CMK (cell line): ENCODE data around the gene VDR.

Experiments used
- DNase-seq: peaks from one replicate; pipeline ENCODE4 v3.0.0-alpha.2; 2010; ENCODE audit warnings: low read depth

VDR gene

DNA sequence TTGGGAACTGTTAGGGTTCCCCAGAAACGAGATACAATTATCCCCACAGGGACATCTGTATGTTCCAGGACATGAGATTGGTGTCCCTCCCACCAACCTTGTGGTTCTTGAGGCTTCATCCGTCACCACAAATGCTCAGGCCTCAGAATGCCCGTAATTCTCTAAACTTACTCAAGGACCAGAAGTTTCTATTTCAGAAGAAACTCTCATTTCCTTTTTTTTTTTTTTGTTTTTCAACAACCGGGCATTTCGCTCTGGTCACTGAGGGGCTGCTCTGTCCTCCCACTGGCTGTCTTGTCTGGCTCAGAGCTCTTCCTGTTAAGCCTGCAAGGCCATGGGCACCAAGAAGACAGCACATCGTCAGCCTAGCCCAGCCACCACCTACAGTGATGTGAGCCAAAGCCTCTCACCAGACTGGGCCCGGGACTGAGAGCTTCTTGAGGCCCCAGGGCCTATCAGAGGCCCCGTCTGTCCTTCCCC is 36.2 kb downstream of the VDR start:
- peak; percentile 52 for DNase-seq

DNA sequence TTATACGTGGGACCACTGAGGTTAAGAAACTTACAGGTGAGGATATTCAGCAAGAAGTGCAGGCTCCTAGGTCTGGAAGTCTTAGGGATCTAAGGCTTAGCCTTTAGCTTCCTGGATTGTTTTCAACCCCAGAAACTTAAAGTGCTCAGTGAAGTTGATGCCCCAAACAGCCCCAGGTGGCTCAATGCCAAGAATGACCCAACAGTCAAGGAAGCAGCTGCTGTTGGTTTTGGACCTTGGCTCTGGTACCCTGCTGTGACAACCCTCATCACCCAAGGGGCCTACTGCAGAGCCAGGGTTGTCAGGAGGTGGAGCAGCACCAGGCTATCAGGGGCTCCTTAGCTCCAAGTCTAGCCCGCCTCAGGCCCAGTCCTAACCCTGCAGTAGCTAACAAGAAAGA is 36.8 kb downstream of the VDR start:
- no peak for DNase-seq

DNA sequence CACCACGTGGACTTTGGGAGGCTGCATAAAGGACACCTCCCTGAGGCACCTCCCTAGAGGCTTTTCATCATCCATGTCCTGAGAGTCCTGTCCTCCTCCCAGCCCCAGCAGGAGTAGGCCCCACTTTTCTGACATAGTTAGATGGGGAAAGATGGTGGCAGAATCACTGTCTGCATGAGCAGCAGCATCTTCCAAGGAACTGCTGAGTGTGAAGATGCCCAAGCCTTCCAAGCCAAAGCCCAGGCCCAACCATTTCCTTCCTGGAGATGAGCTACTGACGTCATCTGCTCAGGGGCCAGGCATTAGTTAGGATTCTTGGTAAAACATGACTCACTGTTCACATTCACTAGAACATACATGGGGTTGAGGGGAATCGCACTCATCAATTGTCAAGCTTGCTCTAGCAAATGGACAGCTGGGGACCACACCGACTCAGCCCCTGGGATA is 37.3 kb downstream of the VDR start:
- DNase-seq: no peak

DNA sequence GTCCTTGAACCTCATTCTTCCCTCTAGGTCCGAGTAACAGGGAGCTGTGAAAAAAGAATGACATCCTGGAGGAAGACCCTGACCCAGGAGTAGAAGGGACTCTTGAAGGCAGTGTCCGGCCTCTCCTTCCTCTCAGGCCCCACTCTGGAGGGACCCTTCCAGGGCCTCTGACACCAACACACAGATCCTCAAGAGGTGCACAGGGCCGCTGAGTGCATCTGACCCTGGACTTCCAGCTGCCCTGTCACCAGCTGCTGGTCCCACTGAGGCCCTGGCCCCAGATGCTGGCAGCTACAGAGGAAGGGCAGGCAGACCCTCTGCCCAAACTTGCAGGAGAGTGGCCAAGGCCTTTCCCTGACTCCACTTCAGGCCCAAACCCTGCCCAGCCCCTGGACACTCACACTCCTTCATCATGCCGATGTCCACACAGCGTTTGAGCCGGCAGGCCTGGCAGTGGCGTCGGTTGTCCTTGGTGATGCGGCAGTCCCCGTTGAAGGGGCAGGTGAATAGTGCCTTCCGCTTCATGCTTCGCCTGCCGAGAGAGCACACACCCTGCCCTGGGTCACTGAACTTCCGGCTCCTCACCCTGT is 40.1 kb downstream of the VDR start:
- no peak for DNase-seq

DNA sequence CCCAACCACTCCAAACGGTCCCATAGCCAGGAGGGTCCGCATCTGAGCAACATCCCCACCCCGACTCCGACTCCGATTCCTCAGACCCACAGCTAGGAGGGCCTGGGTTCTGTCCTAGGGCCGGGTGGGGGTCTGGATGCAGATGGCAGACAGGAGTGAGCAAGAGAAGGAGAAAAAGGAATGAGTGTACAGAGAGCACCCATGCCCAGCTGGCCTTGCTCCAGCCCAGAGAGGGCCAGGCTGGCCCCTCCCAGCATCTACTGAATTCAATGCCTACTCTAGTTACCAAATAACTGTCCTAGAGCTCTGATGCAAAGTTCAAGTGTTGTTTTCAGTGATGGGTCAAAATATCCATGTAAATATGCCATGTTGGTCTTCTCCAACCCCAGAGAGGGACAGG is 40.8 kb downstream of the VDR start:
- DNase-seq: no peak

DNA sequence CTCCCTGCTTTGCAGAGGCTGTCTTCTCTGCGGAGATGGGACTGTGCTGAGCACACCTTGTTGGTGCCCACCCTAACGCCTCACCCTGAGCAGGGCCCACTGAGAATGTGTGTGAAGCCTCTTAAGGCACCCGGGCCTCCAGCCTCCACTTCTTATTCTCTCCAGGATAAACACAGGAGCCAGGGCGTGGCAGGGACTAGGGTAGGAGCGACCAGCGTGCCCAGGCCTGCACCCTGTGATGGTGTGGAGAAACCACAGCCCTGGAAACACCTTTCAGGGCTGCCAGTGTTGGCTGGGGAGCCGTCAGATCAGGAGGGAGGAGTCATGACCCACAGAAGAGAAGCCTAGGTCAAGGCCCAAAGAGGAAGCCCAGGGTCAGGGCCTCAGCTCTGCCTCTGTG is 41.3 kb downstream of the VDR start:
- DNase-seq: no peak

DNA sequence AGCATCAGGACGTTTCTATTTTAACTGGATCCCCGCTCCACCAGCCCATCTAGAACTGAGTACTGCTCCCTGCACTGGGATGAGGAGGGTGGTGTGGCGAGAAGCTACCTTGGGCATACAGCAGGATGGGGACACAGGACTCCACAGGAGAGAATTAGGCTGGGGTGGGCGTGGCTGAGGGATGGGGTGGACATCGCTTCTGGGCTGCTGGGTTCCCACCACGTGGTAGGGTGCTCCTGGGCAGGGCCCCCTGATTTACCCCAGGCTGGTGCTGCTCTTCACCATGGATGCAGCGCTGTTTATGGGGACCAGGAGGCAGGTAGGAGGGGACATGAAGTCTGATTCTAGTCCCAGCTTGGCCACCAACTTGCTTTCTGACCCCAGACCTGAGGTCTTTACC is 41.9 kb downstream of the VDR start:
- DNase-seq: no peak

DNA sequence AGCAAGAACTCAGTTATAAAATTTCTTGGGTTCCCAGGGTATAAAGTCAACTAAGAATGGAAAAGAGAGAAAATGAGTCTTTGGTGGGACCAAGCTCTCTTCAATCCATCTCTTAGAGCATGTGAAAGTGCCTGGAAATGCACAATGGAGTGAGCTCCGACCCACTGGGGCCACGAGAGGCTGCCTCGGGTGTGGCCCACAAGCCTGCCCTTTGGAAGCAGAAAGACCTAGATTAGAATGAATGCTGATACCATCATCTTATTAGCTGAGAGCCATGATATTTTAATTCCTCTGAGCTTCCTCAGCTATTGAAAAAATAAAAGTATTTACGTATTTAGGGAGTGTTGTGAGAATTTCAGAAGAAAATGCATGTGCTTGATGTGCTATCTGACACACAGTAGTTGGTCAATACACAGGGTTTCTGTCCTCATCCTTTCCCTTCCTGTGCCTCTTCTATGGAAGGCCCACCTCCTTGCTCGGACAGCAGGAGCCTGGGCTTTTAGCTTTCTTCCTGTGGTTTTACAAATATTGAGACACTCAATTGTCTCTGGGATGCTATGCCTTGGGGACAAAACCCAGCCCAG is 42.5 kb downstream of the VDR start:
- no peak for DNase-seq

DNA sequence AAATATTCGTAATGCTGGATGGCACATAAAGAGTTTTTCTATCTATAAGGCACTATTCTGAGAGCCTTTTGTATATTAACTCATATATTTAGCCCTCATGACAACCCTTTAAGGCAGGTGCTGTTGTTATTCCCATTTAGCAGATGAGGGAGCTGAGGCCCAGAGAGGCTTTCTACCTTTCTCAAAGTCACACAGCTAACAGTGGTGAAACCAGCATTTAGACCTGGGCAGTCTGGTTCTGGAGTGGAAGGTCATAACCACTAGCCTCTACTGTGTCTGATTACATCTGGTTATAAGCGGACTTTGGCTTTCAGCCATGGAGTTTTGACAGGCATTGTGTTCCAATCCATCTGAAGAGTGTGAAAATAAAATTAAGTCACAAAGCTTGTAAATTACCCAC is 43.9 kb downstream of the VDR start:
- DNase-seq: no peak

DNA sequence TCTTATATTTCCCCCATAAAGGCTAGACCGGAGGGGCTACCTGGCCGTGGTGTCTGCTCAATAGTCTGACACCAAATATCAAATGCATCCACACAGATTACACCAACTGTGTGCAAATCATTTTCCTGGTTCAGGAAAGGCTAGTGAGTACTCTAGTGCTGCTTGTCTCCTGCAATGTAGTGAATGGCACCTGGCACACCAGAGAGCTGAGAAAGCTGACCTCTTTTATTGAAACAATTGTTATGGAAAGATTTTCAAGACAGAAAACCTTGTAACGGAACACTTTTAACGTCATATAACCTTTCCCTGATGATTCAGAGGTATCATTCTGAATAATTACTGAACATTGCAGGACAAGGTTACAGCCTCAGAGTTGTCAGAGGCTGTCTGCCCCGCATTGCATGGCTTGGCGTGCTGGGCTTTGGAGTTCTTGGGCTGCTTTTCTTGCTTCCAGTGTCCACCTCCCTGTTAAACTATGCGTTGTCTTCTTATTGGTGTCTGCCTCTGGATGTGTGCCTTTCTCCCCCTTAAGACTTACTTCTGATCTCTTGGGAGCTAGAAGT is 44.4 kb downstream of the VDR start:
- DNase-seq: no peak

DNA sequence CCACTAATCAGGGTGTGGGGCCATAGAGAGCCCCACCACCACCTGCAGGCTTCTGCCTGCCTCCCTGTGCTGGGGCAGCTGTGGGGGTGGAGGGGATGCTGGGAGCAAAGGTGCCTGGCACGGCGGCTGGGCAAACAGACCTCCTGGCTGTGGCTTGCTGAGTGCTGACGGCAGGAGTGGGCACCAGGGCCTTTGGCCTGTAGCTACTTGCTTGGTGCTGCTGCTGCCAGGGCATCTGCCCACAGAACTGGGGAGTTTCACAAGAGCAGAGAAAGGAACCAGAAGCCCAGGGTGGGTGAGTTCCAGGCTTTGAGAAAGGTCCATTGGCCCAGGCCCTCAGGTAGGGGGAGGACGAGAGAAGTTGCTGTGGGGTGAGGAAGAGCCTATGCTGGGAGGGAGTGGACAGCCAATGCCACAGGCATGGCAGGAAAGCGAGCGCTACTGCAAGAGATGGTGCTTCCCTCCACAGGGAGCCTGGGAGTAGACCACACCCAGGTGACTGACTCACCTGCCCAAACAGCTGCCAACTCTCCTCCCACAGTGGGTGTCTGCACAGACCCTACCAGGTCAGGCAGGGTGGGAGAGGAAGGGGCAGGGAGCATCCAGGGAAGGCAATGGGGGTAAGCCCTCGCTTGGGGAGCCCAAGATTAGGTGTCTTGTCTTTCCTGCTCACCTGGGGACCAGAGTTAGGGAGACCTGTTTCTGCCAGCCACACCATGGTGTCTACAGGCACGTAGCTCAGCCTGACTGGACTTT is 46.1 kb downstream of the VDR start:
- no peak for DNase-seq

DNA sequence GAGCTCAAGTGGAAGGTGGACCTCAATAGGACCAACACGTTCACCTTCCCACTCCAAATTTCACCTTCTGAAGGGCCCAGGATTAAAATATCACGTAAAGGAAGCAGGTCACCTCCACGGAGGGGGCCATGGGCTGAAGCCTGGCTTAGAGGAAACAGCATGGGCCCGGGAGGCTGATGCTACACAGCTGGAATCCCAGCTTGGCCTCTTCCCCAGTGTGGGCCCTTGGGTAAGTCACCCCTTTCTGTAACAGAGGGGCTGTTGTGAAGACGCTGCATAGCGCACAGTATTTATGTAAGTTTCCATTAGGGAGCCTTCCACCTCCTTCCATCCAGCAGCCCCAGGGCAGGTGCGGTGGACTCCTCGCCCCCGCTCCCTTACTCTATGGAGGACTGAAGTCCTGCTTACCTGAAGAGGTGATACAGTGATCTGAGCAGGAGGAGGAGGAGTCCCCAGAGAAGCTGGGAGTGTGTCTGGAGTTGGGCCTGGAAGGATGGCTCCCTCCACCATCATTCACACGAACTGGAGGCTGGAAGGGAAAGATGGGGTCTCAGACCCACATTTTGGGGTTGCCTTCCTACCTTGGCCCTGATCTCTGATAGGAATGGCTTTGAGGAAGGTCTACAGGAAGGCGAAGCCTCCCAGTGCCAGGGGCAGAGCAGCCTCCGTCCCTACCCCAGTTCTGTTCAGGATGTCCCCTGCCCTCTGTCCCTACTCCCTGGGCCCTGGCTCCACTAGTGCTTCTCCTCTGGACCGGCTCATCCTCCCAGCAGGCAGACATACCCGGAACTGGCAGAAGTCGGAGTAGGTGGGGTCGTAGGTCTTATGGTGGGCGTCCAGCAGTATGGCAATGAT is 47.8 kb downstream of the VDR start:
- no peak for DNase-seq

DNA sequence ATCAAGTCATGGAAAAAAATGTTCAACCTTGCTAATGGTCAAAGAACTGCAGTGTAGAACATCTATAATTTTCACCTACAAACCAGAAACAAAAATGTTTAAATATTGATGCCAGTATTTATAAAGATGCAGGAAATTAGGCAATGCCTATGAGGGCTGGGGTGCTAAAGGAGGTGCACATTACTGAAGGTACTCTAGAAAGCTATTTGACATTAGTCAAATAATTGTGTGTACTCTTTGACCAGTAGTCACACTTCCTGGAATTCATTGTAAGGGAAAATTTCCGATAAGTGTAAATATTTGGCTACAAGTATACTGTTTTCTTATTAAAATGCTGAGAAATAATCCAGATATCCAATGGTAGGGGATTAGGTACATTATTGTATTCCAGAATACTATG is 48.7 kb downstream of the VDR start:
- DNase-seq: no peak

DNA sequence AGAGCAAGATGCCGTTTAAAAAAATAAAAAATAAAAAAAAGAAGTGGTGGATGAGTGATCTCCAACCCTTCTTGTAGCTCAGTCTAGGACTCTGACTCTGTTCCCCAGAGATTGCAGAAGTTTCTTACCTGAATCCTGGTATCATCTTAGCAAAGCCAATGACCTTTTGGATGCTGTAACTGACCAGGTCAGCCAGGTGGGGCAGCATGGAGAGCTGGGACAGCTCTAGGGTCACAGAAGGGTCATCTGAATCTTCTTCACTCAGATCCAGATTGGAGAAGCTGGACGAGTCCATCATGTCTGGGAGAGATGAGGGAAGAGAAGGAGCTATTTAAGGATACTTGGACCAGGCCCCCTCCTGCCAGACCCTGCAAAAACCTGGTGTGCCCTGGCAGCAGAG is 49.3 kb downstream of the VDR start:
- no peak for DNase-seq

DNA sequence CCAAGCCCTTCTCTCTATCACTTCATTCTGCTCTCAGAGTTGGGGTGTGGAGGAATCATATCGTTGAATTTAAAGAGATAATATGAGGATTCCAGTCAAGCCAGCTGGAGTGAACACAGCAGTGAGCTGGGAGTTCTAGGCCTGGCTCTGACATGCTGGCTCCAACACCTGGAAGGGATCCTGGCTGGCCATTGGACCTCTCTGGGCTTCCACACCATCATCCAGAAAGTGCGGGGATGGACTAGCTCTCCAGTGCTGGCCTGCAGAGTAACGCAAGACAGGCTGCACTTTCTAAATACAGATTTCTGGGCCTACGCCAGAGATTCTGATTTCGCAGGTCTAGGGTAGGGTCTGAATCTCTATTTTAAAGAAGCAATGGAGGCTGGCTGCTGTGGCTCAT is 50.3 kb downstream of the VDR start:
- no peak for DNase-seq

DNA sequence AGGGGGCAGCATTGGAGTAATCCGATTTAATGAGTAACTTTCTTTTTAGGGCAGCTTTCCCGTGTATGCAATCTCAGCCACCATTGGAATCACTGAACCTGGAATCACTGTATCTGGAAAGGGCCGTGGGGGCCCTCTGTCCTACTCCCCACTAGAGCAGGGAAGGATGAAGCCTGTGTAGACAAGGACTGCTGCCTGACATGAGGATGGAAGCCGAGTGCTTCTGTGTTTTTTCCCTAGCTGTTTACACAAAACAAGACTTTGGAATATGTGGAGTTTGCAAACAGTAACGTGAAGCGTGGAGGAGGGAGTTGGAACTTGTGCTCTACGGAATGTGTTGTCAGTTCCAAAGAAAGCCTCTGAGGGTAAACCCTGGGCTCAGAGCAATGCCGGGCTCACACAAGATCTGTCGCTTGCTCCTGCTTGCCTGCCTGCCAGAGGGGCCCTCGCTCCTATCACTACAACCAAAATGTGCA is 52.7 kb downstream of the VDR start:
- no peak for DNase-seq

DNA sequence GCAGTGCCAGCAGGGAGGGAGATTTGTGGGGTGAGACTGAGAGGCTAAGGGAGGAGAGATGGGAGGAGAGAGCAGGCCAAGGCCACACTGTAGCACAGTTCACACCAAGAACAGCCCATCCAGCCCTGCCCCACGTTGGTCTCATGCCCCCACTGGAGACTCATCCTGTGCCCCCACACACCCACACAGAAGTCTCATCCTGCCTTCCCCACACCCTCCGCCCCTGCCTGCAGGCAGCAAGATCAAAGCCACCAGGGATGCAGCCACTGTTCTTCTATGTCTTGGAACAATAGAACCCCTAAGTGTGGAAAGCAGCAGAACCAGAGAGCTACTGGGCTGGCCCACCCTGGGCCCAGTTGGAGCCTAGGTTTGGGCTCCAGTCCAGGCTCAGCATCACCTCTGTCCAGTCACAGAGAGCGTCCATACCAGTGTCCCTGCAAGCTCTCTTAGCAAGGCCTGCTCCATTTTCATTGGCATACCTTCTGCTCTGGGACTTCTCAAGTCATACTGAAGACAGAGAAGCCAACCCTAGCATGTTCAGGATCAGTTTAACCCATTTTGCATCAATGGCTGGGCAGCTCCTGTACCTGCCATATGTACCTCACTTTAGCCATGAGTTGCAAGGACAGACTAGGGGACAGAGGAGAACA is 53.4 kb downstream of the VDR start:
- no peak for DNase-seq

DNA sequence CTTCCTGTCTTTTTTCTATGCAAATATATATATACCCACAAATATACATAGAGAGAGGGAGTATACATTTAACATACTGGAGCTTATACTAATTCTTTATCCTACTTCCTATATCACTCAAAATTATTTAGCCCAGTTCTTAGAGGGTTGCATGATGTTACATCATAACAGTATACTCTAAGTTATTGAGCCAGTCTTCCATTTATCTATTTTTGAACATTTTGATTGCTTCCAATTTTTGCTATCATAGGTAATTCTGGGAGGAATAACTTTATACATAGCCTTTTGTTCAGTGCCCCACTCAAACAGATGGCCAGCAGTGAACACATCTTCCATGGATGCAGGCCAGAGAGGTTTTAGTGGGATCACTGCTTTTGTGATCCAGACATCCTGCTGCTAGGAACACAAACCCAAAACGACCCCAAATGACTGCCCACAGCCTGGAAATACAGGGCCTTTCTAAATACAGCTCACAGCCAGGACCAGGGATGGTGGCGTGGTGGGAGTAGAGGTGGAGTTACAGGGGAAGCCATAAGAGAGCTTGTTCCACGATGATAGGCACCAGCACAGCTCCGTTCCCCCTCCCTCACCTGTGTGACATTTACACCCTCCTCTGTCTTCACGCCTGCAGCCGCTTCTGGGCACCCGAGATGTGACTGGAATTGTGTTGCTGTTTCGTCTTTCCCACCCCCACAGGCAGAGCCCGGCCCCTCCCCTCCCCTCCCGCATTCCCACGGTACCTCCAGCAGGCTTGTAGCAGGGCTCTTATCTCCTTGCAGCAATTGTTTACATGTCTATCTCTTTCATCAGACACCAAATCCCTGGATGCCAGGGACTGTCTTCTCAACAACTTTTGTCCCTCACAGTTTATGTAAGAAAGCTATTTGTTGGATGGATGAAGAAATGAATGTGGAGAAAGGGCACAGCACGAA is 54.4 kb downstream of the VDR start:
- DNase-seq: no peak

DNA sequence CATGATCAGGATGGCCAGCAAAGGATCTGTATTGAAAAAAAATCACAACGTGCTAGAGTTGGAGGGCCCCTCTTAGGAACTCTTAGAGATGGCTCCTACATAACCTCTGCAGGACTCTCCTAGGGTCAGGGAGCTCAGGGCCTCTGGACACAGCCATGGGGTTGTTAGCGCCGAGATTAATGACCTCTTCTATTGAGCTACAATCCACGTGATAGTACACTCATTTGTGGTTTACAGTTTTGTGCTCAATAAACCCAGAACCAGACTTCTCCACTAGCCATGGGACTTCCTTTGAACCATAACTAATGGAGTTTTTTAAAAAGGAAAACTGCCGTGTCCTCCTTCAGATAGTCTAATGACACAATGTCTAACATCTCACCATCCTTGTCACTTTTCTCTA is 55.5 kb downstream of the VDR start:
- DNase-seq: no peak

DNA sequence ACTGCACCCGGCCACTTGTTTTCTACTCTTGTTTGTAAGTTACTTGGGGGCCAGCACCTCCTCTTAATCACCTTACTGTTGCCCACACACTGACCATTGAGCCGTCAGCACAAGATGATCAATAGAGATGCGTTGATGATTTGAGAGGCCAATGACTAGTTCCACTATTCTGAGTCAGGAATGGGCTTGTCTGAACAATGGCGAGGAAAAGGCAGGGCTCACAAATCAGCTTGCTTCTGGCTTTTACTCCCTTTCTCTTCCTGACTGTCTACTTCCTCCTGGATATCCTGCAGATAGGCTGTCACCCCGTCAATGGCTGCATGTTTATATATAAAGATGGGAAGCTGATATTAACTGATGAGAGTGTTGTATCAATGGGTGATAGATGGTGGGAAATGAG is 55.9 kb downstream of the VDR start:
- DNase-seq: no peak
